K562 (cell line): ENCODE data around the gene CRADD. TPM values are rescaled to one million over a fixed set of nuclear protein-coding genes. Genes with fewer than 3 reads are reported as not detected.

Experiments
- ARHGAP35 ChIP-seq: fragments of 450-650 bp; IDR thresholded peaks from 2 replicates; pipeline ENCODE4 v1.6.1; 2018; ENCODE audit not compliant: partially characterized antibody
- BRCA1 ChIP-seq, 2 experiments: fragments of 450-650 bp in 1 of 2; sonication (generic) in 1 of 2; formaldehyde crosslinking in 1 of 2; IDR thresholded peaks; 2 replicates each; pipeline versions ENCODE4 v1.5.0 to v1.6.1; 2017 to 2020; ENCODE audit warnings: mild to moderate bottlenecking in 1 of 2, missing genetic modification reagents in 1 of 2
- CBFA2T3 ChIP-seq: fragments of 450-650 bp; IDR thresholded peaks from 2 replicates; pipeline ENCODE4 v1.6.1; 2017
- DACH1 ChIP-seq: fragments of 450-650 bp; IDR thresholded peaks from 2 replicates; pipeline ENCODE4 v1.6.1; 2018; ENCODE audit not compliant: partially characterized antibody
- NCOR1 ChIP-seq: fragments of 450-650 bp; IDR thresholded peaks from 2 replicates; pipeline ENCODE4 v1.6.1; 2016; ENCODE audit warnings: mild to moderate bottlenecking, moderate library complexity
- PCBP2 ChIP-seq: fragments of 200-400 bp; formaldehyde crosslinking; IDR thresholded peaks from 2 replicates; pipeline ENCODE4 v1.6.1; 2018; ENCODE audit warnings: low read length, low read depth, mild to moderate bottlenecking, moderate library complexity; ENCODE audit not compliant: poor library complexity, severe bottlenecking
- PHTF2 ChIP-seq: fragments of 250-450 bp; sonication (Bioruptor Pico); IDR thresholded peaks from 2 replicates; pipeline ENCODE4 v1.5.0; 2021; ENCODE audit warnings: mild to moderate bottlenecking
- ZNF175 ChIP-seq: fragments of 200-800 bp; sonication (Bioruptor generic); IDR thresholded peaks from 2 replicates; pipeline ENCODE4 v1.6.1; 2016; ENCODE audit warnings: low read depth, mild to moderate bottlenecking, missing genetic modification characterization, missing compliant biosample characterization
- ZNF316 ChIP-seq: fragments of 450-650 bp; IDR thresholded peaks from 2 replicates; pipeline ENCODE4 v1.6.1; 2016
- polyA plus RNA-seq, 8 experiments: library from polyadenylated mRNA; depleted of rRNA in 4 of 8; stranded (reverse) in 5 of 8; unstranded in 3 of 8; fragments of >200 nt; fragmentation: Nextera tagmentation in 2 of 8; fragmentation: Illumina TruSeq in 1 of 8; extraction: Ambion mirVana in 2 of 8; extraction: Trizol in 1 of 8; gene quantifications; 2 replicates each; pipeline versions ENCODE4 v1.2.1 to v1.2.3, GENCODE V29; 2011 to 2014; ENCODE audit warnings: inconsistent platforms in 1 of 8, missing spikeins in 1 of 8
- total RNA-seq, 7 experiments: library from RNA; depleted of rRNA in 6 of 7; stranded (reverse); fragments of >200 nt in 6 of 7; fragmentation: Illumina TruSeq in 2 of 7; extraction: Trizol in 2 of 7; gene quantifications; 2 replicates each; pipeline versions ENCODE4 v1.2.1 to v1.2.3, GENCODE V29; 2011 to 2021; ENCODE audit warnings: low replicate concordance in 1 of 7
- TF ChIP-seq, protein P1 (sequence below): fragments of 450-650 bp; IDR thresholded peaks from 2 replicates; pipeline ENCODE4 v1.6.1; 2016; ENCODE audit warnings: mild to moderate bottlenecking, moderate library complexity
- TF ChIP-seq, protein P2 (sequence below): fragments of 250-450 bp; sonication (Bioruptor Pico); IDR thresholded peaks from 2 replicates; pipeline ENCODE4 v1.4.0; 2020; ENCODE audit warnings: mild to moderate bottlenecking
- TF ChIP-seq, protein P3 (sequence below): sonication (generic); formaldehyde crosslinking; IDR thresholded peaks from 2 replicates; pipeline ENCODE4 v1.9.0; 2022; ENCODE audit warnings: mild to moderate bottlenecking, missing genetic modification reagents
- TF ChIP-seq, protein P4 (sequence below): fragments of 250-450 bp; sonication (Bioruptor Pico); IDR thresholded peaks from 2 replicates; pipeline ENCODE4 v1.4.0; 2020; ENCODE audit warnings: borderline replicate concordance

CRADD gene
- total and polyA plus RNA-seq, 9 of the 15 experiments (the other 6 are each of a cell fraction or from before 2014, with no cell fraction given), result 20.5 to 41.1 (median 25.9) TPM

DNA sequence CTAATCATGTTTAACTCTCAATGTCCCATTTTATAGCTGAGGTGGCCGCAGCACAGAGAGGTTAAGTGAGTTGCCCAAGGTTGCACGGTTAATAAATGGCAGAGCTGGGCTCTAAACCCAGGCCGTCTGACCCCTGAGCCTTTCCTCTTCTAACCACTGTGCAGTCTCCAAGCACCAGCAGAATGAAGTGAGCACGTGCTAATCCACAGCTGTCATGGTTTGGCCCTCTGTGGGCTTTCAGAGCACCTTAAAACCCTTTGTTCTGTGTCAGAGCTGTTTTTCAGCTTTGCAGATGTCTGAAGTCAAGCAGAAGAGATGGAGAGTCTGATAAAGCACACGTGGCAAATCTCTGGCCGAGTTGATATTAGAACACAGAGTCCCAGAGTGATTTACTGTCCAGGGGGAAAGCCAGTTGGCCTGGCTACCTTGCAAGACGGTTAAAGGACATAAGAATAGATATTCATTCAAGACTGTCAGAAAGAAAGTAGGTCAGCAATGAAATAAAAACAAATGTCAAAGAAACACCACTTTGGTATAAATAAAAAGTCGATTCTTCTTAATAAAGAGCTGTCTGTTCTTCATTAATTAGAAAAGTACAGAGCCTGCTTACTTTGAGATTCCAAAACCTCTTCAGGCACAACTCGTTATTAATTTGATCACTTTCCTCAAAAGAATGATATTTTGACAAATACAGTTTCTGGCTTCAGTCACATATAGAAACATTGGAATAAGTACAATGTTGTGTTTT is 107.3 kb downstream of the CRADD start (continued):
- TF ChIP-seq BRCA1 (IDR thresholded peaks at IDR 0.05) (no peak), BRCA1 (CRISPR knock-in tag; IDR thresholded peaks at IDR 0.05) (no peak), DACH1 (peak; percentile 65), ZNF175 (no peak), CBFA2T3 (peak; percentile 88), ARHGAP35 (no peak), NCOR1 (peak; percentile 56), PCBP2 (no peak), ZNF316 (peak; percentile 51), PHTF2 (CRISPR knock-in tag) (no peak)
- TF ChIP-seq, protein P1, sequence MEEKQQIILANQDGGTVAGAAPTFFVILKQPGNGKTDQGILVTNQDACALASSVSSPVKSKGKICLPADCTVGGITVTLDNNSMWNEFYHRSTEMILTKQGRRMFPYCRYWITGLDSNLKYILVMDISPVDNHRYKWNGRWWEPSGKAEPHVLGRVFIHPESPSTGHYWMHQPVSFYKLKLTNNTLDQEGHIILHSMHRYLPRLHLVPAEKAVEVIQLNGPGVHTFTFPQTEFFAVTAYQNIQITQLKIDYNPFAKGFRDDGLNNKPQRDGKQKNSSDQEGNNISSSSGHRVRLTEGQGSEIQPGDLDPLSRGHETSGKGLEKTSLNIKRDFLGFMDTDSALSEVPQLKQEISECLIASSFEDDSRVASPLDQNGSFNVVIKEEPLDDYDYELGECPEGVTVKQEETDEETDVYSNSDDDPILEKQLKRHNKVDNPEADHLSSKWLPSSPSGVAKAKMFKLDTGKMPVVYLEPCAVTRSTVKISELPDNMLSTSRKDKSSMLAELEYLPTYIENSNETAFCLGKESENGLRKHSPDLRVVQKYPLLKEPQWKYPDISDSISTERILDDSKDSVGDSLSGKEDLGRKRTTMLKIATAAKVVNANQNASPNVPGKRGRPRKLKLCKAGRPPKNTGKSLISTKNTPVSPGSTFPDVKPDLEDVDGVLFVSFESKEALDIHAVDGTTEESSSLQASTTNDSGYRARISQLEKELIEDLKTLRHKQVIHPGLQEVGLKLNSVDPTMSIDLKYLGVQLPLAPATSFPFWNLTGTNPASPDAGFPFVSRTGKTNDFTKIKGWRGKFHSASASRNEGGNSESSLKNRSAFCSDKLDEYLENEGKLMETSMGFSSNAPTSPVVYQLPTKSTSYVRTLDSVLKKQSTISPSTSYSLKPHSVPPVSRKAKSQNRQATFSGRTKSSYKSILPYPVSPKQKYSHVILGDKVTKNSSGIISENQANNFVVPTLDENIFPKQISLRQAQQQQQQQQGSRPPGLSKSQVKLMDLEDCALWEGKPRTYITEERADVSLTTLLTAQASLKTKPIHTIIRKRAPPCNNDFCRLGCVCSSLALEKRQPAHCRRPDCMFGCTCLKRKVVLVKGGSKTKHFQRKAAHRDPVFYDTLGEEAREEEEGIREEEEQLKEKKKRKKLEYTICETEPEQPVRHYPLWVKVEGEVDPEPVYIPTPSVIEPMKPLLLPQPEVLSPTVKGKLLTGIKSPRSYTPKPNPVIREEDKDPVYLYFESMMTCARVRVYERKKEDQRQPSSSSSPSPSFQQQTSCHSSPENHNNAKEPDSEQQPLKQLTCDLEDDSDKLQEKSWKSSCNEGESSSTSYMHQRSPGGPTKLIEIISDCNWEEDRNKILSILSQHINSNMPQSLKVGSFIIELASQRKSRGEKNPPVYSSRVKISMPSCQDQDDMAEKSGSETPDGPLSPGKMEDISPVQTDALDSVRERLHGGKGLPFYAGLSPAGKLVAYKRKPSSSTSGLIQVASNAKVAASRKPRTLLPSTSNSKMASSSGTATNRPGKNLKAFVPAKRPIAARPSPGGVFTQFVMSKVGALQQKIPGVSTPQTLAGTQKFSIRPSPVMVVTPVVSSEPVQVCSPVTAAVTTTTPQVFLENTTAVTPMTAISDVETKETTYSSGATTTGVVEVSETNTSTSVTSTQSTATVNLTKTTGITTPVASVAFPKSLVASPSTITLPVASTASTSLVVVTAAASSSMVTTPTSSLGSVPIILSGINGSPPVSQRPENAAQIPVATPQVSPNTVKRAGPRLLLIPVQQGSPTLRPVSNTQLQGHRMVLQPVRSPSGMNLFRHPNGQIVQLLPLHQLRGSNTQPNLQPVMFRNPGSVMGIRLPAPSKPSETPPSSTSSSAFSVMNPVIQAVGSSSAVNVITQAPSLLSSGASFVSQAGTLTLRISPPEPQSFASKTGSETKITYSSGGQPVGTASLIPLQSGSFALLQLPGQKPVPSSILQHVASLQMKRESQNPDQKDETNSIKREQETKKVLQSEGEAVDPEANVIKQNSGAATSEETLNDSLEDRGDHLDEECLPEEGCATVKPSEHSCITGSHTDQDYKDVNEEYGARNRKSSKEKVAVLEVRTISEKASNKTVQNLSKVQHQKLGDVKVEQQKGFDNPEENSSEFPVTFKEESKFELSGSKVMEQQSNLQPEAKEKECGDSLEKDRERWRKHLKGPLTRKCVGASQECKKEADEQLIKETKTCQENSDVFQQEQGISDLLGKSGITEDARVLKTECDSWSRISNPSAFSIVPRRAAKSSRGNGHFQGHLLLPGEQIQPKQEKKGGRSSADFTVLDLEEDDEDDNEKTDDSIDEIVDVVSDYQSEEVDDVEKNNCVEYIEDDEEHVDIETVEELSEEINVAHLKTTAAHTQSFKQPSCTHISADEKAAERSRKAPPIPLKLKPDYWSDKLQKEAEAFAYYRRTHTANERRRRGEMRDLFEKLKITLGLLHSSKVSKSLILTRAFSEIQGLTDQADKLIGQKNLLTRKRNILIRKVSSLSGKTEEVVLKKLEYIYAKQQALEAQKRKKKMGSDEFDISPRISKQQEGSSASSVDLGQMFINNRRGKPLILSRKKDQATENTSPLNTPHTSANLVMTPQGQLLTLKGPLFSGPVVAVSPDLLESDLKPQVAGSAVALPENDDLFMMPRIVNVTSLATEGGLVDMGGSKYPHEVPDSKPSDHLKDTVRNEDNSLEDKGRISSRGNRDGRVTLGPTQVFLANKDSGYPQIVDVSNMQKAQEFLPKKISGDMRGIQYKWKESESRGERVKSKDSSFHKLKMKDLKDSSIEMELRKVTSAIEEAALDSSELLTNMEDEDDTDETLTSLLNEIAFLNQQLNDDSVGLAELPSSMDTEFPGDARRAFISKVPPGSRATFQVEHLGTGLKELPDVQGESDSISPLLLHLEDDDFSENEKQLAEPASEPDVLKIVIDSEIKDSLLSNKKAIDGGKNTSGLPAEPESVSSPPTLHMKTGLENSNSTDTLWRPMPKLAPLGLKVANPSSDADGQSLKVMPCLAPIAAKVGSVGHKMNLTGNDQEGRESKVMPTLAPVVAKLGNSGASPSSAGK, result peak; percentile 81
- TF ChIP-seq, protein P2, sequence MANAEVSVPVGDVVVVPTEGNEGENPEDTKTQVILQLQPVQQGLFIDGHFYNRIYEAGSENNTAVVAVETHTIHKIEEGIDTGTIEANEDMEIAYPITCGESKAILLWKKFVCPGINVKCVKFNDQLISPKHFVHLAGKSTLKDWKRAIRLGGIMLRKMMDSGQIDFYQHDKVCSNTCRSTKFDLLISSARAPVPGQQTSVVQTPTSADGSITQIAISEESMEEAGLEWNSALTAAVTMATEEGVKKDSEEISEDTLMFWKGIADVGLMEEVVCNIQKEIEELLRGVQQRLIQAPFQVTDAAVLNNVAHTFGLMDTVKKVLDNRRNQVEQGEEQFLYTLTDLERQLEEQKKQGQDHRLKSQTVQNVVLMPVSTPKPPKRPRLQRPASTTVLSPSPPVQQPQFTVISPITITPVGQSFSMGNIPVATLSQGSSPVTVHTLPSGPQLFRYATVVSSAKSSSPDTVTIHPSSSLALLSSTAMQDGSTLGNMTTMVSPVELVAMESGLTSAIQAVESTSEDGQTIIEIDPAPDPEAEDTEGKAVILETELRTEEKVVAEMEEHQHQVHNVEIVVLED (CRISPR knock-in tag), result no peak
- TF ChIP-seq, protein P3, sequence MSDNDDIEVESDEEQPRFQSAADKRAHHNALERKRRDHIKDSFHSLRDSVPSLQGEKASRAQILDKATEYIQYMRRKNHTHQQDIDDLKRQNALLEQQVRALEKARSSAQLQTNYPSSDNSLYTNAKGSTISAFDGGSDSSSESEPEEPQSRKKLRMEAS (CRISPR knock-in tag), result peak; percentile 83
- TF ChIP-seq, protein P4, sequence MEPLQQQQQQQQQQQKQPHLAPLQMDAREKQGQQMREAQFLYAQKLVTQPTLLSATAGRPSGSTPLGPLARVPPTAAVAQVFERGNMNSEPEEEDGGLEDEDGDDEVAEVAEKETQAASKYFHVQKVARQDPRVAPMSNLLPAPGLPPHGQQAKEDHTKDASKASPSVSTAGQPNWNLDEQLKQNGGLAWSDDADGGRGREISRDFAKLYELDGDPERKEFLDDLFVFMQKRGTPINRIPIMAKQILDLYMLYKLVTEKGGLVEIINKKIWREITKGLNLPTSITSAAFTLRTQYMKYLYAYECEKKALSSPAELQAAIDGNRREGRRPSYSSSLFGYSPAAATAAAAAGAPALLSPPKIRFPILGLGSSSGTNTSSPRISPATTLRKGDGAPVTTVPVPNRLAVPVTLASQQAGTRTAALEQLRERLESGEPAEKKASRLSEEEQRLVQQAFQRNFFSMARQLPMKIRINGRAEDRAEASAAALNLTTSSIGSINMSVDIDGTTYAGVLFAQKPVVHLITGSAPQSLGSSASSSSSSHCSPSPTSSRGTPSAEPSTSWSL, result no peak
